Nephron progenitor cell (in vitro differentiated cells): Measurements from ENCODE around the gene TRMU.

Experiments used
- DNase-seq: peaks from one replicate; pipeline ENCODE4 v3.0.0; 2021
- H3K27ac Mint-ChIP-seq: 2 replicates; pipeline ENCODE4 v1.8.0; 2021; ENCODE audit warnings: mild to moderate bottlenecking, moderate library complexity, mixed read lengths
- H3K27me3 Mint-ChIP-seq: 2 replicates; pipeline ENCODE4 v1.8.0; 2021; ENCODE audit warnings: mild to moderate bottlenecking, low read depth, mixed read lengths; ENCODE audit not compliant: poor library complexity
- H3K36me3 Mint-ChIP-seq: 2 replicates; pipeline ENCODE4 v1.8.0; 2021; ENCODE audit warnings: low read depth, mixed read lengths
- H3K4me1 Mint-ChIP-seq: 2 replicates; pipeline ENCODE4 v1.8.0; 2021; ENCODE audit warnings: mixed read lengths
- H3K4me3 Mint-ChIP-seq: 2 replicates; pipeline ENCODE4 v1.8.0; 2021; ENCODE audit warnings: mild to moderate bottlenecking, moderate library complexity, mixed read lengths
- H3K9me3 Mint-ChIP-seq: 2 replicates; pipeline ENCODE4 v1.8.0; 2021; ENCODE audit warnings: mild to moderate bottlenecking, moderate library complexity, mixed read lengths
- CTCF ChIP-seq: fragments of 200-600 bp; sonication (generic); IDR thresholded peaks from 2 replicates; pipeline ENCODE4 v1.5.0; 2021; ENCODE audit warnings: antibody characterized with exemption

TRMU gene

GRCh38 chr22:46354176-46354992 is 18.9 kb downstream of the TRMU start:
- no peak for DNase-seq
- H3K4me1 Mint-ChIP-seq = peaks cover 5% of the 10 kb centered on the region
- peaks cover 38% of the 10 kb centered on the region for H3K36me3 Mint-ChIP-seq
- H3K9me3 Mint-ChIP-seq = no peaks in the 10 kb centered on the region
- H3K27ac Mint-ChIP-seq = no peak overlapping the region
- H3K4me3 Mint-ChIP-seq = no peak overlapping the region
- no peak for TF ChIP-seq CTCF
- H3K27me3 Mint-ChIP-seq = no peaks in the 10 kb centered on the region

- no peak for DNase-seq
- Mint-ChIP-seq H3K9me3 (no peaks in the 10 kb centered on the region), H3K4me3 (no peak overlapping the region), H3K27ac (no peak overlapping the region), H3K36me3 (peaks cover 38% of the 10 kb centered on the region), H3K27me3 (no peaks in the 10 kb centered on the region), H3K4me1 (peaks cover 5% of the 10 kb centered on the region)
- no peak for TF ChIP-seq CTCF
These were observed 19.4 kb downstream of the TRMU start for GRCh38 chr22:46354993-46355305.

- Mint-ChIP-seq H3K4me3 (no peak overlapping the region), H3K4me1 (peaks cover 5% of the 10 kb centered on the region), H3K27me3 (no peaks in the 10 kb centered on the region), H3K27ac (peak overlapping the region; percentile 86), H3K9me3 (peaks cover 4% of the 10 kb centered on the region), H3K36me3 (peaks cover 40% of the 10 kb centered on the region)
- DNase-seq = peak; percentile 92
- TF ChIP-seq CTCF = peak; percentile 88
These were observed 20.0 kb downstream of the TRMU start for GRCh38 chr22:46355369-46355995.

GRCh38 chr22:46355996-46356471 is 20.5 kb downstream of the TRMU start:
- DNase-seq = no peak
- H3K4me1 Mint-ChIP-seq = peaks cover 5% of the 10 kb centered on the region
- H3K4me3 Mint-ChIP-seq = no peak overlapping the region
- H3K36me3 Mint-ChIP-seq = peaks cover 41% of the 10 kb centered on the region
- no peak for TF ChIP-seq CTCF
- no peaks in the 10 kb centered on the region for H3K27me3 Mint-ChIP-seq
- H3K27ac Mint-ChIP-seq = no peak overlapping the region
- H3K9me3 Mint-ChIP-seq = peaks cover 7% of the 10 kb centered on the region

GRCh38 chr22:46356496-46357480 is 21.3 kb downstream of the TRMU start:
- no peak for TF ChIP-seq CTCF
- H3K36me3 Mint-ChIP-seq = peaks cover 47% of the 10 kb centered on the region
- no peak for DNase-seq
- H3K4me1 Mint-ChIP-seq = peaks cover 5% of the 10 kb centered on the region
- no peak overlapping the region for H3K4me3 Mint-ChIP-seq
- no peaks in the 10 kb centered on the region for H3K27me3 Mint-ChIP-seq
- H3K9me3 Mint-ChIP-seq = peaks cover 14% of the 10 kb centered on the region
- H3K27ac Mint-ChIP-seq = no peak overlapping the region
